Measurements from ENCODE around the gene KRR1. TPM values are rescaled to one million over a fixed set of nuclear protein-coding genes. Genes with fewer than 3 reads are reported as not detected.
A peak's percentile ranks its signal among the peaks of the same experiment; 100 is the strongest.
"Not testable (repeated sequence)": the region's sequence is repeated elsewhere in the genome, so short reads cannot be mapped to it uniquely, and the experiment has no call there.

The KRR1 gene
- total and polyA plus RNA-seq, 2 of the 13 experiments (the other 11 are each of a cell fraction or from before 2014, with no cell fraction given) = 19.3 to 103 TPM

- H3K4me3 ChIP-seq (replicated peaks in 1 of 3; ENCODE audit: insufficient read depth in 1 of 3, low read depth in 2 of 3, low read length in 3 of 3); H4K20me1 ChIP-seq (ENCODE audit: insufficient read depth, low read length); H3K27me3 ChIP-seq (ENCODE audit: control insufficient read depth in 1 of 2, insufficient read depth in 2 of 2, low read length in 2 of 2); H3K9me3 ChIP-seq (ENCODE audit: low read length); FAIRE-seq; BruUV-seq (replicated peaks); CTCF ChIA-PET (ENCODE audit: low intra/inter-chr PET ratio, low total read pairs); H3K27ac ChIP-seq (ENCODE audit: extremely low read length, insufficient read depth, low read length); ATAC-seq; H3K36me3 ChIP-seq (replicated peaks in 1 of 2; ENCODE audit: control insufficient read depth in 1 of 2, insufficient read depth in 2 of 2, low read length in 2 of 2); H3K79me2 ChIP-seq (ENCODE audit: insufficient read depth, low read length); POLR2A ChIA-PET; H2AFZ ChIP-seq (ENCODE audit: low read length); DNase-seq (ENCODE audit: low spot score); H3K9ac ChIP-seq (ENCODE audit: insufficient read depth, low read depth, low read length); in situ Hi-C loops (cut with HindIII; ENCODE audit: extremely low pct_ligation_motif_present, low pct_unique_long_range_greater_than_20kb); intact Hi-C loops (cut with micrococcal nuclease; ENCODE audit: unreplicated experiment); TF ChIP-seq HNF1A (IDR thresholded peaks at IDR 0.05; ENCODE audit: low read depth): not testable (repeated sequence)
- H3K4me1 ChIP-seq (ENCODE audit: insufficient read depth, low read length) = peaks cover 47% of the 10 kb centered on the region
- H3K4me2 ChIP-seq (ENCODE audit: low read depth, low read length) = peak overlapping the region; percentile 18; the same call in 1 of the 2 replicates
- 42% methylated on average over 2 of the region's 4 CpGs for WGBS (ENCODE audit: low lambda C conversion rate)
- TF ChIP-seq HNF1A (CRISPR knock-in tag; IDR thresholded peaks at IDR 0.05; ENCODE audit: borderline replicate concordance) (0 out of 2 replicates have a peak, but pooled peaks have one; percentile 3), HNF4A (CRISPR knock-in tag; IDR thresholded peaks at IDR 0.05) (peak; percentile 46; the same call in 1 of the 2 replicates)
These were observed 69.5 kb downstream of the KRR1 start for GRCh38 chr12:75441687-75442449.

Other genes starting within 250 kb of the KRR1 start
- not detected in 2 replicates for gene CAPS2, start 181.3 kb downstream of the KRR1 start, total RNA-seq (2016; rRNA removed; fragmentation: Illumina TruSeq; extraction: Trizol)
- gene CAPS2, start 181.3 kb downstream of the KRR1 start, polyA plus RNA-seq (2011; rRNA removed) = 0.11 TPM in 1 of 2 replicates, not detected in the other
- not detected in 2 replicates for gene GLIPR1L1, start 176.9 kb downstream of the KRR1 start, total RNA-seq (2016; rRNA removed; fragmentation: Illumina TruSeq; extraction: Trizol)
- gene GLIPR1L1, start 176.9 kb downstream of the KRR1 start, polyA plus RNA-seq (2011; rRNA removed) = not detected in 2 replicates
- gene GLIPR1L2, start 120.5 kb downstream of the KRR1 start, total RNA-seq (2016; rRNA removed; fragmentation: Illumina TruSeq; extraction: Trizol) = not detected in 2 replicates
- not detected in 2 replicates for gene GLIPR1L2, start 120.5 kb downstream of the KRR1 start, polyA plus RNA-seq (2011; rRNA removed)
- 2.8 and 5.0 TPM in 2 replicates for gene GLIPR1, start 30.9 kb downstream of the KRR1 start, total RNA-seq (2016; rRNA removed; fragmentation: Illumina TruSeq; extraction: Trizol)
- 1.9 and 4.9 TPM in 2 replicates for gene GLIPR1, start 30.9 kb downstream of the KRR1 start, polyA plus RNA-seq (2011; rRNA removed)